ENCODE results near the gene ST8SIA5.

DNA sequence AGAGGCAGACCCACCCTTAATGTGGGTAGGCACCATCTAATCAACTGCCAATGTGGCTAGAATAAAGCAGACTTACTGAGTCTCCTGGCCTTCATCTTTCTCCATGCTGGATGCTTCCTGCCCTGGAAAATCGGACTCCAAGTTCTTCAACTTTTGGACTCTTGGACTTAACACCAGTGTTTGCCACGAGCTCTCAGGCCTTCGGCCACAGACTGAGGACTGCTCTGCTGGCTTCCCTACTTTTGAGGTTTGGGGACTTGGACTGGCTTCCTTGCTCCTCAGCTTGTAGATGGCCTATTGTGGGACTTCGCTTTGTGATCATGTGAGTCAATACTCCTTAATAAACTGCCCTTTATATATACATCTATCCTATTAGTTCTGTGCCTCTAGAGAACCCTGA lies 21.9 kb downstream of the ST8SIA5 start:
- TF ChIP-seq, protein P1, sequence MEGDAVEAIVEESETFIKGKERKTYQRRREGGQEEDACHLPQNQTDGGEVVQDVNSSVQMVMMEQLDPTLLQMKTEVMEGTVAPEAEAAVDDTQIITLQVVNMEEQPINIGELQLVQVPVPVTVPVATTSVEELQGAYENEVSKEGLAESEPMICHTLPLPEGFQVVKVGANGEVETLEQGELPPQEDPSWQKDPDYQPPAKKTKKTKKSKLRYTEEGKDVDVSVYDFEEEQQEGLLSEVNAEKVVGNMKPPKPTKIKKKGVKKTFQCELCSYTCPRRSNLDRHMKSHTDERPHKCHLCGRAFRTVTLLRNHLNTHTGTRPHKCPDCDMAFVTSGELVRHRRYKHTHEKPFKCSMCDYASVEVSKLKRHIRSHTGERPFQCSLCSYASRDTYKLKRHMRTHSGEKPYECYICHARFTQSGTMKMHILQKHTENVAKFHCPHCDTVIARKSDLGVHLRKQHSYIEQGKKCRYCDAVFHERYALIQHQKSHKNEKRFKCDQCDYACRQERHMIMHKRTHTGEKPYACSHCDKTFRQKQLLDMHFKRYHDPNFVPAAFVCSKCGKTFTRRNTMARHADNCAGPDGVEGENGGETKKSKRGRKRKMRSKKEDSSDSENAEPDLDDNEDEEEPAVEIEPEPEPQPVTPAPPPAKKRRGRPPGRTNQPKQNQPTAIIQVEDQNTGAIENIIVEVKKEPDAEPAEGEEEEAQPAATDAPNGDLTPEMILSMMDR (IDR thresholded peaks at IDR 0.05), result no peak
- TF ChIP-seq POLR2A (IDR thresholded peaks at IDR 0.05), result no peak
